HCT116 (cell line): Measurements from ENCODE around the gene OR6K3. TPM values are rescaled to one million over a fixed set of nuclear protein-coding genes. Genes with fewer than 3 reads are reported as not detected.

Experiments used
- ATAC-seq: fragments of 200-7000 bp; cut with Tn5 transposase; 2 replicates; pipeline ENCODE4 v1.9.1; 2020; ENCODE audit warnings: mild to moderate bottlenecking, moderate library complexity
- BruUV-seq: library from RNA; stranded (reverse); fragments of 400-500 nt; replicated peaks from 2 replicates; lab custom pipeline; 2021; lab: Mats Ljungman, UMichigan
- CTCF ChIA-PET: fragments of 300-600 bp; sonication (Branson Sonifier 250); formaldehyde crosslinking; loops from one replicate; lab custom pipeline; 2021; ENCODE audit warnings: antibody characterized with exemption; lab: Charles Lee
- POLR2A ChIA-PET: fragments of 300-600, 350-600 bp; sonication (Branson Sonifier 250); formaldehyde crosslinking; loops from one replicate; lab custom pipeline; 2021; ENCODE audit warnings: antibody characterized with exemption; lab: Charles Lee
- RAD21 ChIA-PET, 2 experiments: fragments of 300-600 bp; sonication (Branson Sonifier 250); formaldehyde crosslinking; loops; one replicate each; lab custom pipeline; 2023; ENCODE audit warnings: low total read pairs in 2 of 2; ENCODE audit not compliant: uncharacterized antibody in 2 of 2, unreplicated experiment in 2 of 2, low non-redundant PET in 1 of 2; lab: Charles Lee
- DNase-seq: peaks from one replicate; pipeline ENCODE4 v3.0.0-alpha.2; 2010; ENCODE audit warnings: low read depth, low spot score
- H2AFZ ChIP-seq: fragments of 200-600 bp; shearing (Covaris generic), sonication (generic); 2 replicates; pipeline ENCODE4 v1.6.1; 2017; ENCODE audit warnings: low read depth, mixed run types, mixed read lengths, antibody characterized with exemption, low read length; ENCODE audit not compliant: poor library complexity, severe bottlenecking
- H3K27ac ChIP-seq: 2 replicates; pipeline ENCODE4 v1.5.1; 2012; ENCODE audit warnings: low read depth, low read length
- H3K27me3 ChIP-seq: fragments of 200-600 bp; sonication (generic); 2 replicates; pipeline ENCODE4 v1.6.1; 2016; ENCODE audit warnings: mixed run types, low read length, mixed read lengths; ENCODE audit not compliant: insufficient read depth
- H3K36me3 ChIP-seq, 2 experiments: fragments of 200-500 bp in 1 of 2; fragments of 200-600 bp in 1 of 2; sonication (Bioruptor generic) in 1 of 2; sonication (generic) in 1 of 2; 2 replicates each; pipeline versions ENCODE4 v1.5.1 to v1.6.1; 2014 to 2016; ENCODE audit warnings: low read length in 2 of 2, inconsistent platforms in 1 of 2, mixed read lengths in 1 of 2, mixed run types in 1 of 2; ENCODE audit not compliant: insufficient read depth in 2 of 2, control insufficient read depth in 1 of 2
- H3K4me1 ChIP-seq, 2 experiments: fragments of 200-600 bp in 1 of 2; sonication (generic) in 1 of 2; 2 replicates each; pipeline versions ENCODE4 v1.5.1 to v1.6.1; 2012 to 2017; ENCODE audit warnings: low read length in 2 of 2, inconsistent platforms in 1 of 2, mild to moderate bottlenecking in 1 of 2, mixed read lengths in 1 of 2, mixed run types in 1 of 2, moderate library complexity in 1 of 2; ENCODE audit not compliant: insufficient read depth in 2 of 2, control insufficient read depth in 1 of 2
- H3K4me2 ChIP-seq: fragments of 200-600 bp; sonication (generic); 2 replicates; pipeline ENCODE4 v1.6.1; 2017; ENCODE audit warnings: mixed run types, low read length, mixed read lengths
- H3K4me3 ChIP-seq, 2 experiments: fragments of 200-600 bp in 1 of 2; sonication (generic) in 1 of 2; replicated peaks in 1 of 2; 2 replicates each; pipeline ENCODE4 v1.5.1; 2011 to 2016; ENCODE audit warnings: low read length in 2 of 2, control low read depth in 1 of 2, low read depth in 1 of 2, mild to moderate bottlenecking in 1 of 2, mixed read lengths in 1 of 2, mixed run types in 1 of 2
- H3K79me2 ChIP-seq: fragments of 200-600 bp; sonication (generic); 2 replicates; pipeline ENCODE4 v1.6.1; 2017; ENCODE audit warnings: mild to moderate bottlenecking, mixed run types, low read length, moderate library complexity, mixed read lengths; ENCODE audit not compliant: insufficient read depth
- H3K9ac ChIP-seq: fragments of 200-600 bp; sonication (generic); 2 replicates; pipeline ENCODE4 v1.6.1; 2016; ENCODE audit warnings: low read length, mixed read lengths
- H3K9me2 ChIP-seq: fragments of 200-600 bp; sonication (generic), shearing (Covaris generic); 2 replicates; pipeline ENCODE4 v1.6.1; 2017; ENCODE audit warnings: mixed run types, mild to moderate bottlenecking, moderate library complexity; ENCODE audit not compliant: insufficient read depth
- H3K9me3 ChIP-seq, 2 experiments: fragments of 200-500 bp in 1 of 2; fragments of 200-600 bp in 1 of 2; sonication (Bioruptor generic) in 1 of 2; sonication (generic) in 1 of 2; 2 replicates each; pipeline ENCODE4 v1.6.1; 2014 to 2017; ENCODE audit warnings: low read length in 2 of 2, mixed read lengths in 2 of 2, inconsistent platforms in 1 of 2, low read depth in 1 of 2, mild to moderate bottlenecking in 1 of 2, mixed run types in 1 of 2, moderate library complexity in 1 of 2; ENCODE audit not compliant: control insufficient read depth in 1 of 2, insufficient read depth in 1 of 2
- H4K20me1 ChIP-seq: fragments of 200-600 bp; sonication (generic), shearing (Covaris generic); 2 replicates; pipeline ENCODE4 v1.6.1; 2017; ENCODE audit warnings: mixed run types, mild to moderate bottlenecking, moderate library complexity; ENCODE audit not compliant: insufficient read depth
- CBX3 ChIP-seq: IDR thresholded peaks from 2 replicates; pipeline ENCODE4 v1.6.1; 2012; ENCODE audit warnings: low read depth
- CTCF ChIP-seq, 3 experiments: fragments of 200-600 bp in 1 of 3; sonication (generic) in 1 of 3; IDR thresholded peaks in 2 of 3; conservative IDR thresholded peaks in 1 of 3; 2 replicates each; pipeline ENCODE4 v1.5.1; 2012 to 2017; ENCODE audit warnings: low read depth in 2 of 3, low read length in 2 of 3, antibody characterized with exemption in 1 of 3, borderline replicate concordance in 1 of 3, control low read depth in 1 of 3, mild to moderate bottlenecking in 1 of 3, mixed read lengths in 1 of 3, mixed run types in 1 of 3, moderate library complexity in 1 of 3; ENCODE audit not compliant: insufficient read depth in 1 of 3
- EZH2 ChIP-seq: fragments of 200-600 bp; sonication (generic); IDR thresholded peaks from 2 replicates; pipeline ENCODE4 v1.6.1; 2017; ENCODE audit warnings: antibody characterized with exemption, mixed run types
- EZH2phosphoT487 ChIP-seq: fragments of 200-600 bp; IDR thresholded peaks from 2 replicates; pipeline ENCODE4 v1.6.1; 2018; ENCODE audit warnings: antibody characterized with exemption, borderline replicate concordance
- FOSL1 ChIP-seq: IDR thresholded peaks from 2 replicates; pipeline ENCODE4 v1.6.1; 2012; ENCODE audit warnings: low read depth
- POLR2A ChIP-seq: IDR thresholded peaks from 2 replicates; pipeline ENCODE4 v1.7.0; 2011; ENCODE audit warnings: borderline replicate concordance; ENCODE audit not compliant: insufficient read depth, insufficient read length; ENCODE audit errors: extremely low read depth
- POLR2AphosphoS5 ChIP-seq: IDR thresholded peaks from 2 replicates; pipeline ENCODE4 v1.6.1; 2011; ENCODE audit warnings: mild to moderate bottlenecking, low read depth, low read length, moderate library complexity
- RAD21 ChIP-seq: IDR thresholded peaks from 2 replicates; pipeline ENCODE4 v1.6.1; 2012; ENCODE audit warnings: low read depth, mild to moderate bottlenecking
- REST ChIP-seq: IDR thresholded peaks from 2 replicates; pipeline ENCODE4 v1.6.1; 2012; ENCODE audit warnings: low read depth
- SIN3A ChIP-seq: IDR thresholded peaks from 2 replicates; pipeline ENCODE4 v1.6.1; 2012; ENCODE audit warnings: low read depth
- TCF7L2 ChIP-seq: IDR thresholded peaks from 2 replicates; pipeline ENCODE4 v1.7.0; 2011; ENCODE audit warnings: borderline replicate concordance, inconsistent platforms; ENCODE audit not compliant: insufficient read depth, insufficient read length; ENCODE audit errors: extremely low read depth
- YY1 ChIP-seq: IDR thresholded peaks from 2 replicates; pipeline ENCODE4 v1.6.1; 2011; ENCODE audit warnings: low read length, low read depth, moderate library complexity, mild to moderate bottlenecking; ENCODE audit not compliant: insufficient replicate concordance; ENCODE audit errors: extremely low read depth
- ZFX ChIP-seq: fragments of 450-650 bp; IDR thresholded peaks from 2 replicates; pipeline ENCODE4 v1.6.1; 2017
- intact Hi-C: fragments of 100-400 bp; cut with micrococcal nuclease; formaldehyde crosslinking; loops from 2 replicates; pipeline ENCODE4 v1.10.0; 2022
- total RNA-seq: library from RNA; stranded (reverse); gene quantifications from one replicate; pipeline ENCODE4 v1.2.1, GENCODE V29; 2021; ENCODE audit not compliant: unreplicated experiment
- TF ChIP-seq, protein P1 (sequence below): IDR thresholded peaks from 2 replicates; pipeline ENCODE4 v1.6.1; 2012

OR6K3 gene
- total RNA-seq, 1 experiment from 2014 or later = not detected

GRCh38 chr1:158689875-158690274, 30.6 kb downstream of the OR6K3 start:
- TF ChIP-seq, protein P1, sequence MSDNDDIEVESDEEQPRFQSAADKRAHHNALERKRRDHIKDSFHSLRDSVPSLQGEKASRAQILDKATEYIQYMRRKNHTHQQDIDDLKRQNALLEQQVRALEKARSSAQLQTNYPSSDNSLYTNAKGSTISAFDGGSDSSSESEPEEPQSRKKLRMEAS = no peak
- TF ChIP-seq RAD21 = no peak
- H3K4me1 ChIP-seq = no peaks in the 10 kb centered on the region
- no peak overlapping the region for H3K4me3 ChIP-seq
- H4K20me1 ChIP-seq = no peaks in the 10 kb centered on the region; the same call in 1 of the 2 replicates
- H2AFZ ChIP-seq = no peak overlapping the region
- no peak for DNase-seq
- no peaks in the 10 kb centered on the region for H3K79me2 ChIP-seq
- no peaks in the 10 kb centered on the region for H3K9me3 ChIP-seq
- H3K9ac ChIP-seq = no peak overlapping the region
- POLR2A ChIA-PET = no interaction called here
- H3K4me2 ChIP-seq = no peak overlapping the region
- BruUV-seq = no TSS peak
- H3K36me3 ChIP-seq = no peaks in the 10 kb centered on the region
- H3K27ac ChIP-seq = no peak overlapping the region
- no peak for ATAC-seq
- no peaks in the 10 kb centered on the region for H3K27me3 ChIP-seq
- no peaks in the 10 kb centered on the region for H3K9me2 ChIP-seq
- CTCF ChIA-PET = no interaction called here
- intact Hi-C loops = no loop called here
- RAD21 ChIA-PET = no interaction called here

- Histone ChIP-seq H3K4me3 (no peak overlapping the region), H3K36me3 (no peaks in the 10 kb centered on the region), H3K79me2 (no peaks in the 10 kb centered on the region), H4K20me1 (no peaks in the 10 kb centered on the region; the same call in 1 of the 2 replicates), H3K9me3 (no peaks in the 10 kb centered on the region), H3K9ac (no peak overlapping the region), H3K9me2 (no peaks in the 10 kb centered on the region), H3K27me3 (no peaks in the 10 kb centered on the region), H3K4me1 (no peaks in the 10 kb centered on the region), H2AFZ (no peak overlapping the region), H3K4me2 (no peak overlapping the region), H3K27ac (no peak overlapping the region)
- TF ChIP-seq TCF7L2 (no peak), POLR2A (no peak), SIN3A (no peak), EZH2 (no peak), YY1 (no peak), CBX3 (no peak), POLR2AphosphoS5 (no peak), REST (no peak), ZFX (no peak), CTCF (IDR thresholded peaks at IDR 0.05 in 2 of 3, conservative IDR thresholded peaks at IDR 0.05 in 1 of 3; ENCODE audit: borderline replicate concordance in 1 of 3, insufficient read depth in 1 of 3, low read depth in 2 of 3, low read length in 2 of 3) (no peak), EZH2phosphoT487 (no peak), FOSL1 (no peak)
- ChIA-PET RAD21 (no interaction called here), CTCF (no interaction called here), POLR2A (no interaction called here)
- no TSS peak for BruUV-seq
- no peak for DNase-seq
- ATAC-seq = no peak
- intact Hi-C loops = no loop called here
Measured at GRCh38 chr1:158689110-158689509, 31.4 kb downstream of the OR6K3 start.
